WTC11 (cell line): ENCODE data around the gene MEFV.

ENCODE experiments used
- CTCF ChIP-seq: fragments of 200-600 bp; IDR thresholded peaks from 2 replicates; pipeline ENCODE4 v1.8.0; 2022; ENCODE audit warnings: antibody characterized with exemption
- ERG ChIP-seq: fragments of 250-450 bp; sonication (Bioruptor Pico); IDR thresholded peaks from 2 replicates; pipeline ENCODE4 v1.8.0; 2021; ENCODE audit warnings: mild to moderate bottlenecking
- FOXP1 ChIP-seq: sonication (generic); formaldehyde crosslinking; IDR thresholded peaks from 2 replicates; pipeline ENCODE4 v1.8.0; 2022; ENCODE audit warnings: missing genetic modification reagents, mild to moderate bottlenecking, moderate library complexity, borderline replicate concordance
- IRF1 ChIP-seq: sonication (generic); formaldehyde crosslinking; IDR thresholded peaks from 2 replicates; pipeline ENCODE4 v1.8.0; 2023; ENCODE audit warnings: missing genetic modification reagents
- JUN ChIP-seq: sonication (generic); formaldehyde crosslinking; IDR thresholded peaks from 2 replicates; pipeline ENCODE4 v1.8.0; 2023; ENCODE audit warnings: mild to moderate bottlenecking, missing genetic modification reagents
- MAX ChIP-seq: sonication (generic); formaldehyde crosslinking; IDR thresholded peaks from 2 replicates; pipeline ENCODE4 v1.8.0; 2022; ENCODE audit warnings: mild to moderate bottlenecking, missing genetic modification reagents
- TCF7 ChIP-seq: sonication (generic); formaldehyde crosslinking; IDR thresholded peaks from 2 replicates; pipeline ENCODE4 v1.8.0; 2022; ENCODE audit warnings: mild to moderate bottlenecking, low read depth, missing genetic modification reagents, moderate library complexity
- ZNF281 ChIP-seq: sonication (generic); formaldehyde crosslinking; IDR thresholded peaks from 2 replicates; pipeline ENCODE4 v1.8.0; 2023; ENCODE audit warnings: mild to moderate bottlenecking, missing genetic modification reagents
- ZNF416 ChIP-seq: fragments of 250-450 bp; sonication (Bioruptor Pico); IDR thresholded peaks from 2 replicates; pipeline ENCODE4 v1.9.0; 2021; ENCODE audit warnings: mild to moderate bottlenecking, inconsistent platforms

GRCh38 chr16:3198334-3199072 is 57.9 kb downstream of the MEFV start:
- TF ChIP-seq CTCF (no peak), ZNF281 (CRISPR knock-in tag) (no peak), FOXP1 (CRISPR knock-in tag) (no peak), ERG (CRISPR knock-in tag) (no peak), ZNF416 (CRISPR knock-in tag) (no peak), TCF7 (no peak), IRF1 (no peak), JUN (CRISPR knock-in tag) (no peak), MAX (CRISPR knock-in tag) (no peak)
